ENCODE results near the gene GRIP2. TPM values are rescaled to one million over a fixed set of nuclear protein-coding genes. Genes with fewer than 3 reads are reported as not detected.

The GRIP2 gene
- total and polyA plus RNA-seq, 9 of the 15 experiments (the other 6 are each of a cell fraction or from before 2014, with no cell fraction given), result 0.01 TPM; not detected in 7

- H3K9me1 ChIP-seq (ENCODE audit: control insufficient read depth, insufficient read depth, low read length), result no peaks in the 10 kb centered on the region
- ChIA-PET CTCF (ENCODE audit: low intra/inter-chr PET ratio) (no interaction called here), POLR2A (interaction anchor here (0.6 kb wide), 1 partner anchor 276 kb away, joined by 3 read pairs; no protein-coding TSS in a partner anchor)
- H3K4me3 ChIP-seq, result no peak overlapping the region
- 61% methylated on average over 5 of the region's 7 CpGs for WGBS (ENCODE audit: insufficient coverage, low coverage, missing lambda C conversion rate)
- H3K4me1 ChIP-seq (replicated peaks in 1 of 2; ENCODE audit: control insufficient read depth in 2 of 2, insufficient read depth in 2 of 2, low read length in 2 of 2), result peaks cover 0 to 5% of the 10 kb centered on the region in 2 experiments; a peak in 1 of 5 replicates
- H3K27ac ChIP-seq (ENCODE audit: extremely low read depth, low read depth, low read length), result no peak overlapping the region
- H3K27me3 ChIP-seq (ENCODE audit: control insufficient read depth in 2 of 2, insufficient read depth in 2 of 2, low read length in 2 of 2), result no peaks in the 10 kb centered on the region
- TF ChIP-seq ARNT (IDR thresholded peaks at IDR 0.05) (no peak), POLR2G (IDR thresholded peaks at IDR 0.05; ENCODE audit: low read depth, low read length) (0 out of 2 replicates have a peak, but pooled peaks have one; percentile 17)
- FAIRE-seq (no peak), DNase-seq (ENCODE audit: extremely low read depth in 1 of 4, low spot score in 3 of 4) (no peak), ATAC-seq (no peak)
- no peak overlapping the region for H2AFZ ChIP-seq (ENCODE audit: low read depth, low read length)
- no peak overlapping the region for H3K4me2 ChIP-seq (ENCODE audit: insufficient read depth, low read length)
- peaks cover 5% of the 10 kb centered on the region; the same call in 1 of the 2 replicates for H4K20me1 ChIP-seq (replicated peaks; ENCODE audit: control insufficient read depth, insufficient read depth, low read length)
- H3K9me3 ChIP-seq (replicated peaks; ENCODE audit: control insufficient read depth, insufficient read depth, low read depth, low read length), result no peaks in the 10 kb centered on the region
- H3K36me3 ChIP-seq (ENCODE audit: control insufficient read depth, insufficient read depth, low read length), result peaks cover 62% of the 10 kb centered on the region; the same call in 2 of the 3 replicates
- intact Hi-C loops (cut with micrococcal nuclease) (no loop called here), in situ Hi-C loops (cut with MboI) (no loop called here)
- BruUV-seq (replicated peaks), result no TSS peak
- H3K9ac ChIP-seq (ENCODE audit: insufficient read depth in 1 of 2, low read depth in 2 of 2, low read length in 2 of 2), result no peak overlapping the region
- H3K79me2 ChIP-seq (ENCODE audit: control insufficient read depth, insufficient read depth, low read length), result no peaks in the 10 kb centered on the region
Observed at GRCh38 chr3:14488286-14489041, 51.7 kb downstream of the GRIP2 start.

GRCh38 chr3:14487821-14488220 is 52.3 kb downstream of the GRIP2 start:
- CTCF ChIA-PET (ENCODE audit: low intra/inter-chr PET ratio), result no interaction called here
- in situ Hi-C loops (cut with MboI), result no loop called here

More at GRCh38 chr3:14487821-14488220, 52.3 kb downstream of the GRIP2 start:
- no TSS peak for BruUV-seq (replicated peaks)
- intact Hi-C loops (cut with micrococcal nuclease), result no loop called here
- DNase-seq (ENCODE audit: extremely low read depth in 1 of 4, low spot score in 3 of 4) (no peak), FAIRE-seq (no peak), ATAC-seq (no peak)
- H3K27me3 ChIP-seq (ENCODE audit: control insufficient read depth in 2 of 2, insufficient read depth in 2 of 2, low read length in 2 of 2), result no peaks in the 10 kb centered on the region
- H4K20me1 ChIP-seq (replicated peaks; ENCODE audit: control insufficient read depth, insufficient read depth, low read length), result peaks cover 5% of the 10 kb centered on the region; the same call in 1 of the 2 replicates
- no peak overlapping the region for H3K4me3 ChIP-seq
- TF ChIP-seq POLR2G (IDR thresholded peaks at IDR 0.05; ENCODE audit: low read depth, low read length) (peak; percentile 50; the same call in 1 of the 2 replicates), ZC3H8 (IDR thresholded peaks at IDR 0.05) (no peak)
- H3K9me1 ChIP-seq (ENCODE audit: control insufficient read depth, insufficient read depth, low read length), result no peaks in the 10 kb centered on the region
- 93% methylated on average over 7 of the region's 7 CpGs for WGBS (ENCODE audit: insufficient coverage, low coverage, missing lambda C conversion rate)
- H3K4me1 ChIP-seq (replicated peaks in 1 of 2; ENCODE audit: control insufficient read depth in 2 of 2, insufficient read depth in 2 of 2, low read length in 2 of 2), result 0 out of 5 replicates have a peak, but pooled peaks cover 0 to 2% of the 10 kb centered on the region in 2 experiments
- no peak overlapping the region for H3K9ac ChIP-seq (ENCODE audit: insufficient read depth in 1 of 2, low read depth in 2 of 2, low read length in 2 of 2)
- H3K9me3 ChIP-seq (replicated peaks; ENCODE audit: control insufficient read depth, insufficient read depth, low read depth, low read length), result no peaks in the 10 kb centered on the region
- H2AFZ ChIP-seq (ENCODE audit: low read depth, low read length), result no peak overlapping the region
- H3K4me2 ChIP-seq (ENCODE audit: insufficient read depth, low read length), result no peak overlapping the region
- POLR2A ChIA-PET, result interaction anchor here (0.5 to 0.9 kb wide), 3 partner anchors 12 to 275 kb away, joined by 3 read pairs; no protein-coding TSS in a partner anchor
- no peak overlapping the region for H3K27ac ChIP-seq (ENCODE audit: extremely low read depth, low read depth, low read length)
- peaks cover 69% of the 10 kb centered on the region; the same call in 2 of the 3 replicates for H3K36me3 ChIP-seq (ENCODE audit: control insufficient read depth, insufficient read depth, low read length)
- no peaks in the 10 kb centered on the region for H3K79me2 ChIP-seq (ENCODE audit: control insufficient read depth, insufficient read depth, low read length)

All from K562 (cell line).